B cell (primary cell): ENCODE results near the gene TMPO. TPM values are rescaled to one million over a fixed set of nuclear protein-coding genes. Genes with fewer than 3 reads are reported as not detected.

Source experiments
- ATAC-seq: fragments of 200-7000 bp; cut with Tn5 transposase; one replicate; pipeline ENCODE4 v1.10.0; 2021; ENCODE audit warnings: low read depth, mild to moderate bottlenecking, moderate number of reproducible peaks, moderate library complexity
- CTCF ChIA-PET: fragments of 350-600 bp; sonication (Branson Sonifier 250); formaldehyde crosslinking; loops from one replicate; lab custom pipeline; 2021; ENCODE audit warnings: antibody characterized with exemption, inconsistent platforms; lab: Charles Lee
- POLR2A ChIA-PET: fragments of 350-600 bp; sonication (Branson Sonifier 250); formaldehyde crosslinking; loops from one replicate; lab custom pipeline; 2021; ENCODE audit warnings: antibody characterized with exemption; lab: Charles Lee
- DNase-seq: peaks from one replicate; pipeline ENCODE4 v3.0.0; 2013
- H2AFZ ChIP-seq: 2 replicates; pipeline ENCODE4 v1.6.1; 2012; ENCODE audit warnings: mild to moderate bottlenecking, low read depth, low read length; ENCODE audit not compliant: insufficient read depth, poor library complexity, severe bottlenecking
- H3K27ac ChIP-seq, 2 donors: 1 replicate in 1 of 2; 2 replicates in 1 of 2; pipeline ENCODE4 v1.5.1; 2012 to 2013; ENCODE audit warnings: low read length in 2 of 2, mild to moderate bottlenecking in 2 of 2, moderate library complexity in 1 of 2
- H3K27me3 ChIP-seq, 4 experiments: fragments of 200-600 bp in 1 of 4; sonication (generic) in 1 of 4; replicated peaks in 1 of 4; 1 replicate in 2 of 4; 2 replicates in 2 of 4; pipeline versions ENCODE4 v1.6.1 to v1.7.0; 2013 to 2016; ENCODE audit warnings: low read length in 3 of 4, mild to moderate bottlenecking in 2 of 4, mixed read lengths in 1 of 4, moderate library complexity in 1 of 4; ENCODE audit not compliant: insufficient read depth in 4 of 4, control insufficient read depth in 3 of 4; ENCODE audit errors: control extremely low read depth in 1 of 4
- H3K36me3 ChIP-seq, 2 experiments: replicated peaks in 1 of 2; 1 replicate in 1 of 2; 2 replicates in 1 of 2; pipeline versions ENCODE4 v1.6.1 to v1.7.1; 2013; ENCODE audit warnings: low read length in 1 of 2; ENCODE audit not compliant: insufficient read depth in 2 of 2, control insufficient read depth in 1 of 2; ENCODE audit errors: control extremely low read depth in 1 of 2, extremely low read depth in 1 of 2
- H3K4me1 ChIP-seq, 2 donors: fragments of 200-600 bp in 1 of 2; sonication (generic) in 1 of 2; 1 replicate in 1 of 2; 2 replicates in 1 of 2; pipeline versions ENCODE4 v1.5.1 to v1.6.1; 2013 to 2017; ENCODE audit warnings: low read length in 2 of 2; ENCODE audit not compliant: control insufficient read depth in 2 of 2, insufficient read depth in 2 of 2
- H3K4me2 ChIP-seq: replicated peaks from 2 replicates; pipeline ENCODE3; 2012; ENCODE audit warnings: mild to moderate bottlenecking, low read depth, low read length; ENCODE audit not compliant: poor library complexity, severe bottlenecking
- H3K4me3 ChIP-seq, 5 experiments: fragments of 200-600 bp in 1 of 5; sonication (generic) in 1 of 5; 1 replicate in 3 of 5; 2 replicates in 2 of 5; pipeline versions ENCODE4 v1.5.1 to v1.7.0; 2011 to 2016; ENCODE audit warnings: low read length in 4 of 5, mild to moderate bottlenecking in 4 of 5, low read depth in 2 of 5, control low read depth in 1 of 5, moderate library complexity in 1 of 5; ENCODE audit not compliant: insufficient read depth in 1 of 5; ENCODE audit errors: control extremely low read depth in 1 of 5, extremely low read depth in 1 of 5
- H3K79me2 ChIP-seq: fragments of 200-600 bp; sonication (generic); one replicate; pipeline ENCODE4 v1.6.0; 2016; ENCODE audit warnings: low read length; ENCODE audit not compliant: control insufficient read depth, insufficient read depth
- H3K9ac ChIP-seq: fragments of 200-600 bp; sonication (generic); 2 replicates; pipeline ENCODE4 v1.6.1; 2017; ENCODE audit warnings: mild to moderate bottlenecking, low read length, moderate library complexity
- H3K9me3 ChIP-seq, 3 donors: one replicate each; pipeline versions ENCODE4 v1.6.1 to v1.7.1; 2013; ENCODE audit warnings: low read length in 2 of 3; ENCODE audit not compliant: control insufficient read depth in 2 of 3, insufficient read depth in 1 of 3; ENCODE audit errors: control extremely low read depth in 1 of 3
- H4K20me1 ChIP-seq: 2 replicates; pipeline ENCODE4 v1.6.0; 2012; ENCODE audit warnings: mild to moderate bottlenecking, low read length; ENCODE audit not compliant: insufficient read depth, control insufficient read depth, poor library complexity, severe bottlenecking
- H3K27ac Mint-ChIP-seq: one replicate; pipeline ENCODE4 v1.8.0; 2021; ENCODE audit warnings: mixed read lengths
- H3K27me3 Mint-ChIP-seq: one replicate; pipeline ENCODE4 v1.8.0; 2021; ENCODE audit warnings: mixed read lengths
- H3K4me1 Mint-ChIP-seq: one replicate; pipeline ENCODE4 v1.8.0; 2021; ENCODE audit warnings: mixed read lengths
- H3K4me3 Mint-ChIP-seq: one replicate; pipeline ENCODE4 v1.8.0; 2021; ENCODE audit warnings: mixed read lengths
- H3K9me3 Mint-ChIP-seq: one replicate; pipeline ENCODE4 v1.8.0; 2022; ENCODE audit warnings: mixed read lengths; ENCODE audit not compliant: insufficient read depth
- CTCF ChIP-seq: fragments of 200-600 bp; IDR thresholded peaks from one replicate; pipeline ENCODE4 v1.8.0; 2022; ENCODE audit warnings: antibody characterized with exemption, mild to moderate bottlenecking
- EZH2 ChIP-seq: IDR thresholded peaks from 2 replicates; pipeline ENCODE4 v1.6.1; 2012; ENCODE audit warnings: borderline replicate concordance, low read depth, mild to moderate bottlenecking, moderate library complexity, low read length; ENCODE audit not compliant: insufficient read depth, poor library complexity, severe bottlenecking
- WGBS: methylation state at CpG from one replicate; pipeline ENCODE4 v1.1.5; 2013; ENCODE audit warnings: missing lambda C conversion rate; ENCODE audit not compliant: insufficient coverage; 5-methylcytosine and 5-hydroxymethylcytosine counted together
- intact Hi-C: fragments of 100-400 bp; cut with micrococcal nuclease; formaldehyde crosslinking; loops from one replicate; pipeline ENCODE4 v1.10.0; 2022
- polyA plus RNA-seq: library from polyadenylated mRNA; depleted of rRNA; stranded (reverse); fragments of >200 nt; gene quantifications from 2 replicates; pipeline ENCODE4 v1.2.3, GENCODE V29; 2012
- total RNA-seq, 2 donors: library from RNA; stranded (reverse); fragments of 120-200 nt in 1 of 2; gene quantifications; 1 replicate in 1 of 2; 2 replicates in 1 of 2; pipeline versions ENCODE4 v1.2.3 to v1.2.4, GENCODE V29; 2013 to 2022

TMPO gene
- total and polyA plus RNA-seq, 2 donors (not counting 1 experiment from before 2014, with no cell fraction given) = 41.8 to 187 TPM

GRCh38 chr12:98532687-98533304 is 17.4 kb downstream of the TMPO start:
- H3K27ac Mint-ChIP-seq = peak overlapping the region; percentile 46
- peaks cover 0 to 75% of the 10 kb centered on the region in 2 experiments for H3K36me3 ChIP-seq
- no peak overlapping the region for H2AFZ ChIP-seq
- H3K4me3 ChIP-seq = no peak overlapping the region
- H4K20me1 ChIP-seq = peaks cover 60% of the 10 kb centered on the region
- peaks cover 2% of the 10 kb centered on the region for H3K4me1 Mint-ChIP-seq
- H3K9me3 Mint-ChIP-seq = no peaks in the 10 kb centered on the region
- no peak overlapping the region for H3K4me3 Mint-ChIP-seq
- no peaks in the 10 kb centered on the region for H3K9me3 ChIP-seq
- intact Hi-C loops = loop anchor here (1.0 to 2.0 kb wide), 3 partner anchors 16 to 108 kb away; no protein-coding TSS in a partner anchor
- no peak overlapping the region for H3K4me2 ChIP-seq
- DNase-seq = peak; percentile 67
- H3K27ac ChIP-seq = no peak overlapping the region
- no peaks in the 10 kb centered on the region for H3K27me3 Mint-ChIP-seq
- H3K9ac ChIP-seq = no peak overlapping the region
- TF ChIP-seq EZH2 (no peak), CTCF (peak; percentile 82)
- ATAC-seq = peak; percentile 31
- H3K79me2 ChIP-seq = peaks cover 66% of the 10 kb centered on the region
- no peaks in the 10 kb centered on the region for H3K27me3 ChIP-seq
- WGBS = no CpG with 5 or more reads among the region's 4 CpGs
- no peaks in the 10 kb centered on the region for H3K4me1 ChIP-seq
- POLR2A ChIA-PET = no interaction called here
- CTCF ChIA-PET = interaction anchor here (0.6 to 3.8 kb wide), 14 partner anchors 11 to 123 kb away, joined by 3 to 36 read pairs (median 4); partner anchors contain the start of gene TMPO

GRCh38 chr12:98533723-98534251 is 18.4 kb downstream of the TMPO start:
- H3K27ac ChIP-seq = no peak overlapping the region
- no peaks in the 10 kb centered on the region for H3K27me3 Mint-ChIP-seq
- peaks cover 0 to 68% of the 10 kb centered on the region in 2 experiments for H3K36me3 ChIP-seq
- H3K4me1 Mint-ChIP-seq = no peaks in the 10 kb centered on the region
- H2AFZ ChIP-seq = no peak overlapping the region
- POLR2A ChIA-PET = no interaction called here
- H3K4me2 ChIP-seq = no peak overlapping the region
- H3K9me3 ChIP-seq = no peaks in the 10 kb centered on the region
- H3K79me2 ChIP-seq = peaks cover 57% of the 10 kb centered on the region
- no peaks in the 10 kb centered on the region for H3K27me3 ChIP-seq
- no peaks in the 10 kb centered on the region for H3K4me1 ChIP-seq
- H3K27ac Mint-ChIP-seq = no peak overlapping the region
- intact Hi-C loops = loop anchor here (2.0 kb wide), 2 partner anchors 17 to 109 kb away; no protein-coding TSS in a partner anchor
- H3K4me3 ChIP-seq = no peak overlapping the region
- no peak overlapping the region for H3K9ac ChIP-seq
- no peak for ATAC-seq
- peaks cover 56% of the 10 kb centered on the region for H4K20me1 ChIP-seq
- CTCF ChIA-PET = interaction anchor here (0.9 to 3.8 kb wide), 8 partner anchors 9 to 110 kb away, joined by 3 to 36 read pairs (median 6); no protein-coding TSS in a partner anchor
- WGBS = 96% methylated on average over 2 of the region's 4 CpGs
- DNase-seq = no peak
- H3K4me3 Mint-ChIP-seq = no peak overlapping the region
- TF ChIP-seq CTCF = no peak
- TF ChIP-seq EZH2 = no peak
- no peaks in the 10 kb centered on the region for H3K9me3 Mint-ChIP-seq
